HEK293T (cell line): Measurements from ENCODE around the gene TTC28.

Source experiments
- BHLHE40 ChIP-seq: fragments of 450-650 bp; IDR thresholded peaks from 2 replicates; pipeline ENCODE4 v1.6.1; 2016; ENCODE audit warnings: mild to moderate bottlenecking, moderate library complexity, borderline replicate concordance
- CTBP1 ChIP-seq: fragments of 450-650 bp; IDR thresholded peaks from 2 replicates; pipeline ENCODE4 v1.6.1; 2016; ENCODE audit warnings: borderline replicate concordance
- ELF4 ChIP-seq: fragments of 450-650 bp; IDR thresholded peaks from 2 replicates; pipeline ENCODE4 v1.6.1; 2017; ENCODE audit warnings: antibody characterized with exemption
- FOXK2 ChIP-seq: fragments of 450-650 bp; IDR thresholded peaks from 2 replicates; pipeline ENCODE4 v1.6.1; 2016; ENCODE audit warnings: mild to moderate bottlenecking
- FOXM1 ChIP-seq: fragments of 450-650 bp; IDR thresholded peaks from 2 replicates; pipeline ENCODE4 v1.6.1; 2017; ENCODE audit warnings: mild to moderate bottlenecking, borderline replicate concordance
- HDGF ChIP-seq: fragments of 450-650 bp; IDR thresholded peaks from 2 replicates; pipeline ENCODE4 v1.6.1; 2017; ENCODE audit warnings: antibody characterized with exemption, borderline replicate concordance
- L3MBTL2 ChIP-seq: fragments of 450-650 bp; conservative IDR thresholded peaks from 2 replicates; pipeline ENCODE4 v1.6.1; 2016; ENCODE audit warnings: mild to moderate bottlenecking
- LEF1 ChIP-seq: fragments of 450-650 bp; IDR thresholded peaks from 2 replicates; pipeline ENCODE4 v1.6.1; 2017; ENCODE audit warnings: mild to moderate bottlenecking, borderline replicate concordance
- NFRKB ChIP-seq: fragments of 450-650 bp; IDR thresholded peaks from 2 replicates; pipeline ENCODE4 v1.6.1; 2016; ENCODE audit warnings: mild to moderate bottlenecking, moderate library complexity
- SP1 ChIP-seq: fragments of 450-650 bp; IDR thresholded peaks from 2 replicates; pipeline ENCODE4 v1.6.1; 2017
- SUZ12 ChIP-seq: fragments of 450-650 bp; IDR thresholded peaks from 2 replicates; pipeline ENCODE4 v1.6.1; 2016; ENCODE audit warnings: mild to moderate bottlenecking
- TARDBP ChIP-seq: fragments of 450-650 bp; IDR thresholded peaks from 2 replicates; pipeline ENCODE4 v1.6.1; 2016
- ZNF384 ChIP-seq: fragments of 450-650 bp; IDR thresholded peaks from 2 replicates; pipeline ENCODE4 v1.6.1; 2016
- TF ChIP-seq, protein P1 (sequence below): fragments of 450-650 bp; IDR thresholded peaks from 2 replicates; pipeline ENCODE4 v1.6.1; 2016

DNA sequence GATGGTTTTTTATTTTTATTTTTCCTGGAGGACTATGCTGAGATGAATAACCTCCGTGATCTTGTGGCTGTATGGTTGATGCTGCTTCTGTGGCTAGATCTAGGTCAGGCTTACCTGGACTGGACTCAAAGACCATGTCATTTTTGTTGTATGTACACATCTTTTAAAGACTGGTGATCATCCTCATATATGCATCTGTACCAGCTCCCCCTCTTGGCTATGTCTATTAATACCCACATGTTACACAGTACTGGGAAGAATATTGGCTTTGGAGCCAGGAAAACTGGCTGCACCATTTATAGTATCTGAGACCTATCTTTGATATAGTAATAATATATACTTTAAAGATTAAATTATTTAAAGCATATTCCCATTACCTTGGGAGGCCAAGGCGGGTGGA lies 742.2 kb downstream of the TTC28 start:
- TF ChIP-seq L3MBTL2, result no peak
- no peak for TF ChIP-seq ZNF384
- TF ChIP-seq SUZ12, result no peak
- TF ChIP-seq HDGF, result no peak
- no peak for TF ChIP-seq BHLHE40
- no peak for TF ChIP-seq FOXM1
- TF ChIP-seq CTBP1, result no peak
- no peak for TF ChIP-seq SP1
- TF ChIP-seq LEF1, result no peak
- no peak for TF ChIP-seq ELF4
- TF ChIP-seq, protein P1, sequence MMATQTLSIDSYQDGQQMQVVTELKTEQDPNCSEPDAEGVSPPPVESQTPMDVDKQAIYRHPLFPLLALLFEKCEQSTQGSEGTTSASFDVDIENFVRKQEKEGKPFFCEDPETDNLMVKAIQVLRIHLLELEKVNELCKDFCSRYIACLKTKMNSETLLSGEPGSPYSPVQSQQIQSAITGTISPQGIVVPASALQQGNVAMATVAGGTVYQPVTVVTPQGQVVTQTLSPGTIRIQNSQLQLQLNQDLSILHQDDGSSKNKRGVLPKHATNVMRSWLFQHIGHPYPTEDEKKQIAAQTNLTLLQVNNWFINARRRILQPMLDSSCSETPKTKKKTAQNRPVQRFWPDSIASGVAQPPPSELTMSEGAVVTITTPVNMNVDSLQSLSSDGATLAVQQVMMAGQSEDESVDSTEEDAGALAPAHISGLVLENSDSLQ, result no peak
- TF ChIP-seq FOXK2, result no peak
- TF ChIP-seq TARDBP, result no peak
- TF ChIP-seq NFRKB, result no peak
